Heart right ventricle (tissue), 16 donors: ENCODE results near the gene SMIM35. TPM values are rescaled to one million over a fixed set of nuclear protein-coding genes. Genes with fewer than 3 reads are reported as not detected.

Experiments
- ATAC-seq, 8 donors: fragments of 200-7000 bp; cut with Tn5 transposase; one replicate each; pipeline ENCODE4 v1.9.1; 2020; ENCODE audit warnings: mild to moderate bottlenecking in 8 of 8, moderate library complexity in 8 of 8, moderate number of reproducible peaks in 1 of 8
- DNase-seq, 2 donors: peaks; one replicate each; pipeline ENCODE4 v3.0.0-alpha.2; 2020
- H3K27ac ChIP-seq, 10 donors: fragments of 200-600 bp; sonication (generic) in 2 of 10; one replicate each; pipeline versions ENCODE4 v1.5.0 to v1.8.0; 2020 to 2022; ENCODE audit warnings: mild to moderate bottlenecking in 3 of 10
- H3K27me3 ChIP-seq, 7 donors: fragments of 200-600 bp; one replicate each; pipeline ENCODE4 v1.8.0; 2021 to 2022; ENCODE audit warnings: mild to moderate bottlenecking in 2 of 7
- H3K36me3 ChIP-seq, 9 donors: fragments of 200-600 bp; sonication (generic) in 1 of 9; one replicate each; pipeline versions ENCODE4 v1.5.0 to v1.8.0; 2020 to 2022; ENCODE audit warnings: mild to moderate bottlenecking in 2 of 9
- H3K4me1 ChIP-seq, 9 donors: fragments of 200-600 bp; sonication (generic) in 1 of 9; one replicate each; pipeline versions ENCODE4 v1.5.0 to v1.8.0; 2020 to 2022; ENCODE audit warnings: mild to moderate bottlenecking in 4 of 9
- H3K4me3 ChIP-seq, 10 donors: fragments of 200-600 bp; sonication (generic) in 2 of 10; one replicate each; pipeline versions ENCODE4 v1.5.0 to v1.8.0; 2020 to 2022; ENCODE audit warnings: mild to moderate bottlenecking in 7 of 10, moderate library complexity in 2 of 10
- H3K9me3 ChIP-seq, 11 donors: fragments of 200-600 bp in 10 of 11; sonication (generic) in 2 of 11; one replicate each; pipeline versions ENCODE4 v1.5.0 to v1.8.0; 2013 to 2022; ENCODE audit warnings: mild to moderate bottlenecking in 2 of 11, control low read depth in 1 of 11, moderate library complexity in 1 of 11
- WGBS, 2 donors: extraction: QIAGEN DNeasy Blood & Tissue Kit; methylation state at CpG; one replicate each; pipeline ENCODE4 v1.1.7; 2013; ENCODE audit warnings: inconsistent platforms in 1 of 2; 5-methylcytosine and 5-hydroxymethylcytosine counted together
- intact Hi-C, 10 donors: fragments of 100-400 bp; cut with DNase I; formaldehyde crosslinking; loops; one replicate each; pipeline versions ENCODE4 v1.11.1 to v1.14.2; 2022
- long read RNA-seq, 3 donors: library from polyadenylated mRNA; unstranded; transcript quantifications; one replicate each; pipeline ENCODE4 v2.0.0, GENCODE V29; 2020 to 2021
- polyA plus RNA-seq, 2 donors: library from polyadenylated mRNA; stranded (reverse); fragments of 200-250 nt; gene quantifications; one replicate each; pipeline ENCODE4 v1.2.3, GENCODE V29; 2013
- total RNA-seq, 10 donors: library from RNA; stranded (reverse); fragmentation: NEBNext Ultra II Directional in 3 of 10; extraction: Animal tissue kit (Norgen Biotek cat#: 25700) in 3 of 10; gene quantifications; one replicate each; pipeline versions ENCODE4 v1.2.1 to v1.2.4, GENCODE V29; 2021 to 2023
- TF ChIP-seq, protein P1 (sequence below), 9 donors: fragments of 200-600 bp; sonication (generic) in 2 of 9; IDR thresholded peaks; one replicate each; pipeline versions ENCODE4 v1.5.0 to v1.8.0; 2021 to 2022; ENCODE audit warnings: antibody characterized with exemption in 9 of 9, mild to moderate bottlenecking in 5 of 9, moderate library complexity in 1 of 9
- donor health status: Arrhythmogenic right ventricular cardiomyopathy.
- donor health status: ischemic (EF 13 %, LVEDD 7.1; RV severe dilation, severe dysfunction).
- donor health status: healthy with polysubstance abuse.
- donor health status: DM: no; HTN: yes; CAD: no.
- donor health status: DM: no; HTN: no; CAD: no.
- donor health status: ischemic (EF 25% LVEDD 6.9; RV normal size, moderate dysfunction).
- donor health status: ischemic (EF 25% LVEDD 5.7; RV mildly dilated, moderate dysfunction).
- donor health status: healthy.
- donor health status: DM: yes; HTN: yes; CAD: no.
- donor health status: Ischemic cardiomyopathy.
- donor health status: ischemic (EF 35%, LVEDD 5.7; RV mildly dilated, moderate dysfunction).
- donor health status: nonischemic (EF 11% LVEDD 7.7; RV severe dilation, severe dysfunction).
- donor health status: DM: yes; HTN: yes; CAD: no.
- donor health status: PGD.
- donor health status: ischemic (EF 29% LVEDD 5.4; RV normal size, mild dysfunction).
- donor health status: nonischemic (EF 23%, LVEDD 6.1; RV moderate dilation, normal function).

Gene SMIM35
- not detected for total RNA-seq
- not detected for polyA plus RNA-seq
- long read RNA-seq, donor 1, result 0 reads
- long read RNA-seq, donor 2, result 0 reads
- long read RNA-seq, donor 3, result 0 reads

DNA sequence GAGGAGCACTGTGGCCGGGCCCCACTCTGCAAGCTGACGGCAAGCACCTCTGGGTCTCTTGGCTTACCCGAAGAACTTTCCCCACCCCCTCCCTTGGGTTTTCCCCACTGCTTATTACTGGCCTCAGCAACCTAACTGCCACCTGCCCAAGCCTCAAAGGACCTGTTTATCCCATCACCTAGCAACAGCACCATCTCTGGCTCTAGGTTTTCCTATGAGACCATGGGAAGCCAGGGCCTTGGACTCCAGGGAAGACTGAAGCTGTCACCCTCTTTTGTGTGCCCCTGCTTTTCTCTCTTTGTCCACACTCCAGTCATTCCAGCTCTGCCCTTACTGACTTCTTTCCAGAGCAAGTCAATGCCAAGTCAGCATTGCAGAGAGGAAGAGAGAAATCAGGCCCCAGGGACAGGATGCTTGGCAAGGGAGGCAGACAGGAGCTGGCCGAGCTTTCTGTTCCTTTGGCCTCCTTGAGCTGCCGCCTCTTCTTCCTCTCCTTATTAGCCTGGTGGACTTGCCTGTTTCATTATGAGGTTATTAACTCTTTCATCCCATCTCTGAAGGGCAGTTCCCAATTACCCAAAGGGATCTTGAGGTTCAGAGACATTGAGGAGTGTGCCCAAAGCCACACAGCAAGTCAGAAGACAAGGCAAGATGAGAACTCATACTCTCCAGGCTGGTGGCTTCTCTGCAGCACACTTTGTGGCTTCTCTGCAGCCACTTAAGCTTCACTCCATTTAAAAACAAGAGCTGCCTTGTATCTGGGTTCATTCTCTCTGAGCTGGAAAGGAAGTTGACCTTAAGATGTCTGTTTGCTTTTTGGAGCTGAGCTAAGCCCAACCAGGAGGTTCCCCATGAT, at the start of gene SMIM35:
TSS of gene SMIM35 (minus strand) at position 51 of the 856 bp plus-strand sequence. CDS start 206 bp downstream, outside the sequence.
- Histone ChIP-seq H3K4me1 (peaks cover 0 to 34% (median 20%) of the 10 kb centered on the region in 9 donors), H3K27me3 (no peaks in the 10 kb centered on the region), H3K36me3 (no peaks in the 10 kb centered on the region), H3K27ac (peak within 1 kb of the TSS in 1 of 10 donors; percentile 73), H3K4me3 (no peak within 1 kb of the TSS), H3K9me3 (peaks cover 0 to 20% (median 0%) of the 10 kb centered on the region in 11 donors)
- no peak for ATAC-seq
- intact Hi-C loops, result no loop called here
- DNase-seq, result no peak
- WGBS, 2 donors, result 54 to 72% methylated on average over 5 of the region's 5 CpGs
- TF ChIP-seq, protein P1, sequence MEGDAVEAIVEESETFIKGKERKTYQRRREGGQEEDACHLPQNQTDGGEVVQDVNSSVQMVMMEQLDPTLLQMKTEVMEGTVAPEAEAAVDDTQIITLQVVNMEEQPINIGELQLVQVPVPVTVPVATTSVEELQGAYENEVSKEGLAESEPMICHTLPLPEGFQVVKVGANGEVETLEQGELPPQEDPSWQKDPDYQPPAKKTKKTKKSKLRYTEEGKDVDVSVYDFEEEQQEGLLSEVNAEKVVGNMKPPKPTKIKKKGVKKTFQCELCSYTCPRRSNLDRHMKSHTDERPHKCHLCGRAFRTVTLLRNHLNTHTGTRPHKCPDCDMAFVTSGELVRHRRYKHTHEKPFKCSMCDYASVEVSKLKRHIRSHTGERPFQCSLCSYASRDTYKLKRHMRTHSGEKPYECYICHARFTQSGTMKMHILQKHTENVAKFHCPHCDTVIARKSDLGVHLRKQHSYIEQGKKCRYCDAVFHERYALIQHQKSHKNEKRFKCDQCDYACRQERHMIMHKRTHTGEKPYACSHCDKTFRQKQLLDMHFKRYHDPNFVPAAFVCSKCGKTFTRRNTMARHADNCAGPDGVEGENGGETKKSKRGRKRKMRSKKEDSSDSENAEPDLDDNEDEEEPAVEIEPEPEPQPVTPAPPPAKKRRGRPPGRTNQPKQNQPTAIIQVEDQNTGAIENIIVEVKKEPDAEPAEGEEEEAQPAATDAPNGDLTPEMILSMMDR (IDR thresholded peaks at IDR 0.05), result no peak

DNA sequence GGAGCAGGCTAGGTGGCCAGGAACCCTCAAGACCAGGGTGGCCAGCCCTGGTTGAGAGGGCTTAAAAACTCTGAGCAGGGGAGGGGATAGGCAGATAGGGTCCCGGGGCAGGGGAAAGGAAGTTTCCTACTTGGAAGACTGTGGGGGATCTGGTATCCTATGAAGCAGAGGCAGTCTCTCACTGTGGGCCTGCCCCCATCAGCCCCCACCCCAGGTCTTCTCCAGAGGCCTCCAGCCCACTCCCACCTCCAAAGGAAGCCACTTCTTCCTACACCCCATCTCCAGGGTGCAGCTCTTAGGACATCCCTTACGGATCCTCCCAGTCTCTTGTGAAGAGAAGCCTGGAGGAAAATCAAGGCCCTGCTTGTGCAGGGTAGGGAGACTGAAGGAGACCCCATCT, 49.6 kb upstream of the SMIM35 start:
- no peak overlapping the region for H3K4me3 ChIP-seq
- peaks cover 0 to 8% (median 0%) of the 10 kb centered on the region in 9 donors for H3K36me3 ChIP-seq
- 77 to 83% methylated on average over 2 of the region's 2 CpGs for WGBS, 2 donors
- ATAC-seq (peak in 1 of 8 donors; percentile 12), DNase-seq (no peak)
- H3K27ac ChIP-seq, result no peak overlapping the region
- TF ChIP-seq, protein P1 (IDR thresholded peaks at IDR 0.05), result no peak
- H3K9me3 ChIP-seq, result no peaks in the 10 kb centered on the region
- H3K4me1 ChIP-seq, result no peaks in the 10 kb centered on the region
- intact Hi-C loops, result no loop called here
- H3K27me3 ChIP-seq, result no peaks in the 10 kb centered on the region

DNA sequence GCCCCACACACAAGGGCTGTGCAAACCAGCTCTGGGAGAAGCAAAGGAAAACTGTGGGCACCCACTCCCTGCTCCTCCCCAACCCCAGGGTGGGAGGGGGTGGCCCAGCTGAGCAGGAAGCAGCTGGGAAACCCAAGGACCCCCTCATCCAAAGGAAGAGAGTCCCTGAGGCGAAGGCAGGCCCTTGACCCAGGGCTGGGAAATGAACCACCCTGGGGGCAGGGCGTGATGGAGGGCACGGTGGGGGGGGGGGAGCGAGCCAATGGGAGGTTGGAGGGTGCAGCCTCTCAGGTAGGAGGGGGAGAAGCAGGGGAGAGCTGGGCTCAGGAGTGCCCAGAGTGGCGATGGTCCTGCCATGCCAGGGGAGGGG, 49.0 kb upstream of the SMIM35 start:
- H3K27ac ChIP-seq, result no peak overlapping the region
- intact Hi-C loops, result no loop called here
- DNase-seq (no peak), ATAC-seq (peak in 1 of 8 donors; percentile 7)
- no peaks in the 10 kb centered on the region for H3K27me3 ChIP-seq
- peaks cover 0 to 4% (median 0%) of the 10 kb centered on the region in 9 donors for H3K4me1 ChIP-seq
- no peaks in the 10 kb centered on the region for H3K9me3 ChIP-seq
- TF ChIP-seq, protein P1 (IDR thresholded peaks at IDR 0.05), result no peak
- WGBS, 2 donors, result 92% methylated on average over 3 to 5 of the region's 5 CpGs
- no peak overlapping the region for H3K4me3 ChIP-seq
- peaks cover 0 to 8% (median 0%) of the 10 kb centered on the region in 9 donors for H3K36me3 ChIP-seq

DNA sequence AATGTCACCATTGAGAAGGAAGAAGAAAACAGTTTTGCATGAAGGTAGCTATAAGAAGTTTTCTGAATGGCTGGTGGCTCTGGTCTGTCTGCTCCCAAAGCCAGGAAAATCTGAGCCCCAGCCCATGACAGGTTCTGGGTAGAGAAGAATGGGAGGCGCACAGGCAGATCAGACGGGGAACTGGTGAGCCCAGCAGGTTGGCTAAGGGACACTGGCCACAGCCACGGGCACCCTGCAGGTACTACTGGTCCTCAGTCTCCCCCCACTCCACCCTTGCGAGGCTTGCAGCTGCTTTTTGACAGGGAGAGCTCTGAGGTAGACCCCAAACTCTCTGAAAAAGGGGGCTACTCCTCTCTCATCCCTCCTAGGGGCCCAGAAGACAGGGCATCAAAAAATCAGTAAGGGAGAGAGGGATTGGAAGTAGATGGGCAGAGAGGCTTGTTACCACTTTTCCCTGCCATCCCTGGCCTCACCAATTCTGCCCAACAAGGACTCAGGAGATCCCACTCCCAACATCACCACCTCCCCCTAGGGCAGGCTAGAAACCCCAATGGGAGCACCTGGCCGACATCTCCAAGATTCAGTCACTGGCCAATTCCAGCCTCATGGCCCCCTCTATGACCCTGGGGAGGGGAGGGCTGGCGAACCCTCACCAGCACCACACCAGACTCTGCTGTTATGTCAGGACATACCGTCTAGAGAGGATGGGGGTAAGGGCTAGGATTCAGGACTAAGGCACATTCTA, 48.5 kb upstream of the SMIM35 start:
- Histone ChIP-seq H3K36me3 (peaks cover 0 to 8% (median 0%) of the 10 kb centered on the region in 9 donors), H3K27me3 (no peaks in the 10 kb centered on the region), H3K27ac (no peak overlapping the region), H3K4me3 (no peak overlapping the region), H3K9me3 (no peaks in the 10 kb centered on the region), H3K4me1 (peaks cover 0 to 4% (median 0%) of the 10 kb centered on the region in 9 donors)
- intact Hi-C loops, result no loop called here
- no peak for ATAC-seq
- DNase-seq, result no peak
- TF ChIP-seq, protein P1 (IDR thresholded peaks at IDR 0.05), result no peak
- WGBS, 2 donors, result 81% methylated on average over 7 of the region's 7 CpGs
